Measurements from ENCODE around the gene GHSR. TPM values are rescaled to one million over a fixed set of nuclear protein-coding genes. Genes with fewer than 3 reads are reported as not detected.

Gene GHSR
- total RNA-seq, 1 donor from 2014 or later = not detected

DNA sequence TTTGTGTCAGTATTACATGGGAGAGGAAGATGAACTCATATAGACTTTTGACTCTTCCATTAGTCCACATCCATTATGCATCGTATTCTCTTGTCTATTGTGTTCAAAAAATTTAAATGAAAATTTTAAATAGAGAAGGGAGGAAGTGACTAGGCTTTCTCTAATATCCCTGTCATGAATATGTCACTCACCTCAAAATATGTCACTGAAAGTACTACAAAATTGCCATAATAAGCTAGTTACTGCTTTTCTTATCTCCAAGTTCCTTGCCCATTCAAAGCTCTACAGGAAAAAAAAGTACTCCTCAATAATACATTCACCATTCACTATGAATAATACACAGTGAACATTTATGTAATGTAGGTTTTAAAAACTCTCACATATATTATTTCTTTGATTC lies 22.3 kb upstream of the GHSR start:
- TF ChIP-seq EZH2 (IDR thresholded peaks at IDR 0.05) (no peak), EZH2phosphoT487 (IDR thresholded peaks at IDR 0.05) (no peak), CTCF (IDR thresholded peaks at IDR 0.05) (no peak)
- H3K27ac Mint-ChIP-seq = no peak overlapping the region

GRCh38 chr3:172467170-172467824 lies 19.0 kb upstream of the GHSR start:
- H2AFZ ChIP-seq (replicated peaks) = no peak overlapping the region
- no peaks in the 10 kb centered on the region for H3K4me1 ChIP-seq
- H3K4me3 ChIP-seq = no peak overlapping the region
- H3K4me1 Mint-ChIP-seq = no peaks in the 10 kb centered on the region
- no peaks in the 10 kb centered on the region for H3K36me3 ChIP-seq
- no peaks in the 10 kb centered on the region for H3F3A ChIP-seq (ENCODE audit: low read depth)
- H3K9ac ChIP-seq = no peak overlapping the region
- no peaks in the 10 kb centered on the region for H4K20me1 ChIP-seq (ENCODE audit: low read depth)
- peaks cover 6% of the 10 kb centered on the region for H3K9me3 Mint-ChIP-seq
- TF ChIP-seq CTCF (IDR thresholded peaks at IDR 0.05) = no peak
- no peak for TF ChIP-seq EZH2phosphoT487 (IDR thresholded peaks at IDR 0.05)
- TF ChIP-seq EZH2 (IDR thresholded peaks at IDR 0.05) = no peak
- H3K4me2 ChIP-seq = no peak overlapping the region
- H3K36me3 Mint-ChIP-seq = no peaks in the 10 kb centered on the region
- H3K27ac Mint-ChIP-seq = no peak overlapping the region
- H3K27me3 ChIP-seq = no peaks in the 10 kb centered on the region
- DNase-seq (ENCODE audit: low spot score) = no peak
- no peaks in the 10 kb centered on the region for H3K9me3 ChIP-seq (ENCODE audit: low read depth)
- no peak overlapping the region for H3K27ac ChIP-seq
- H3K4me3 Mint-ChIP-seq = no peak overlapping the region
- peaks cover 6% of the 10 kb centered on the region for H3K27me3 Mint-ChIP-seq (ENCODE audit: insufficient read depth, low read depth)
- H3K79me2 ChIP-seq (ENCODE audit: low read depth) = no peaks in the 10 kb centered on the region

More for the DNA sequence above, 22.3 kb upstream of the GHSR start:
- H3K27ac ChIP-seq = no peak overlapping the region
- no peak overlapping the region for H3K4me2 ChIP-seq
- H3K4me1 Mint-ChIP-seq = no peaks in the 10 kb centered on the region
- H3K27me3 ChIP-seq = no peaks in the 10 kb centered on the region
- no peaks in the 10 kb centered on the region for H3F3A ChIP-seq (ENCODE audit: low read depth)
- H4K20me1 ChIP-seq (ENCODE audit: low read depth) = no peaks in the 10 kb centered on the region
- no peaks in the 10 kb centered on the region for H3K4me1 ChIP-seq
- peaks cover 6% of the 10 kb centered on the region for H3K9me3 Mint-ChIP-seq
- DNase-seq (ENCODE audit: low spot score) = no peak
- no peaks in the 10 kb centered on the region for H3K79me2 ChIP-seq (ENCODE audit: low read depth)
- H3K36me3 ChIP-seq = no peaks in the 10 kb centered on the region
- H2AFZ ChIP-seq (replicated peaks) = no peak overlapping the region
- H3K27me3 Mint-ChIP-seq (ENCODE audit: insufficient read depth, low read depth) = peaks cover 6% of the 10 kb centered on the region
- H3K9me3 ChIP-seq (ENCODE audit: low read depth) = no peaks in the 10 kb centered on the region
- H3K4me3 Mint-ChIP-seq = no peak overlapping the region
- no peaks in the 10 kb centered on the region for H3K36me3 Mint-ChIP-seq
- H3K9ac ChIP-seq = no peak overlapping the region
- H3K4me3 ChIP-seq = no peak overlapping the region

DNA sequence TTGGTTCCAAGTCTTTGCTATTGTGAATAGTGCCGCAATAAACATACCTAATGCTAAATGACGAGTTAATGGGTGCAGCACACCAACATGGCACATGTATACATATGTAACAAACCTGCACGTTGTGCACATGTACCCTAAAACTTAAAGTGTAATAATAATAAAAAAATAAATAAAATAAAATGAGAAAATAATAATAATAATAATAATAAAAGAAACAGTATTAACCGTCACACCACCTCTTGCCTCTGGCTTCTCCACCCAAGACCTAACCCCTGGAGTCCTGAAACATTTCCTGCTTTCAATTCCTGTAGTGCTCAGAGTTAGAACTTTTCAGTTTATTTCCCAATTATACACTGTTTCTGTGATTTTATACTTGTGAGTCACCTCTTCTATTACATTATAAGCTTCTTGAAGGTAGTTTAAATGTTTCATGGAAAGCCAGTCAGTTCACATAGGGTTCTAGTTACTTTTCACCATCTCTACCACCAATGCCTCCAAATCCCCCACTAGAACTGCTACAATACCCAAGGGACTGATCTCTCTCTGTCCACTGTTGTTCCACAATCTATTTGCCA lies 18.4 kb upstream of the GHSR start:
- no peak overlapping the region for H3K27ac ChIP-seq
- H3K79me2 ChIP-seq (ENCODE audit: low read depth) = no peaks in the 10 kb centered on the region
- no peaks in the 10 kb centered on the region for H3F3A ChIP-seq (ENCODE audit: low read depth)
- no peak for DNase-seq (ENCODE audit: low spot score)
- no peak overlapping the region for H3K4me3 ChIP-seq
- no peaks in the 10 kb centered on the region for H3K36me3 ChIP-seq
- no peak overlapping the region for H3K4me3 Mint-ChIP-seq
- H3K27me3 ChIP-seq = no peaks in the 10 kb centered on the region
- no peaks in the 10 kb centered on the region for H3K9me3 ChIP-seq (ENCODE audit: low read depth)
- no peak for TF ChIP-seq EZH2 (IDR thresholded peaks at IDR 0.05)
- no peak for TF ChIP-seq CTCF (IDR thresholded peaks at IDR 0.05)
- TF ChIP-seq EZH2phosphoT487 (IDR thresholded peaks at IDR 0.05) = no peak
- H3K27me3 Mint-ChIP-seq (ENCODE audit: insufficient read depth, low read depth) = peaks cover 6% of the 10 kb centered on the region
- H3K9me3 Mint-ChIP-seq = peaks cover under 1% of the 10 kb centered on the region
- H3K4me1 ChIP-seq = no peaks in the 10 kb centered on the region
- no peak overlapping the region for H3K27ac Mint-ChIP-seq
- no peak overlapping the region for H2AFZ ChIP-seq (replicated peaks)
- H4K20me1 ChIP-seq (ENCODE audit: low read depth) = no peaks in the 10 kb centered on the region
- H3K9ac ChIP-seq = no peak overlapping the region
- H3K36me3 Mint-ChIP-seq = no peaks in the 10 kb centered on the region
- no peak overlapping the region for H3K4me2 ChIP-seq
- H3K4me1 Mint-ChIP-seq = no peaks in the 10 kb centered on the region
